GM19455 (cell line): ENCODE measurements around the gene BCAS1.

Experiments
- ATAC-seq: cut with Tn5 transposase; IDR thresholded peaks from one replicate; pipeline ENCODE4 v1.9.1; 2021; ENCODE audit not compliant: unreplicated experiment

The BCAS1 gene

DNA sequence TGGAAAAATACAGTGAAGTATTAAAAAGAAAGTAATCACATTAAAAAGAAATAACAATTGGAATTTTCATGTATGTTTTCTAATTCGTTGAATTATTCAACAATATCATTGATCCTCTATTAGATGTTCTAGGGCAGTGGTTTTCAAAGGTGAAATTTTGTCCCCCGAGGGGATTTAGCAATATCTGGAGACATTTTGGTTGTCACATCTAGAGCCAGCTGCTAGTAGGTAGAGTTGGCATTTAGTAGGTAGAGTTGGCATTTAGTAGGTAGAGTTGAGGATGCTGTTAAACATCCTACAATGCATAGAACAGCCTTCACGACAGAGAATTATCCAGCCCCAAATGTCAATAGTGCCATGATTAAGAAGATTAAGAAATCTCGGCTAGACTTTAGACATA is 173.7 kb downstream of the BCAS1 start:
- no peak for ATAC-seq

GRCh38 chr20:53896041-53896440 is 174.4 kb downstream of the BCAS1 start:
- ATAC-seq: no peak

GRCh38 chr20:53895385-53895755 is 175.0 kb downstream of the BCAS1 start:
- no peak for ATAC-seq

GRCh38 chr20:53894707-53895384 is 175.5 kb downstream of the BCAS1 start:
- no peak for ATAC-seq
